GM12878 (cell line): ENCODE measurements around the gene IGF1R. TPM values are rescaled to one million over a fixed set of nuclear protein-coding genes. Genes with fewer than 3 reads are reported as not detected.

Experiments used
- ATAC-seq: fragments of 200-7000 bp; cut with Tn5 transposase; 3 replicates; pipeline ENCODE4 v1.9.1; 2020; ENCODE audit warnings: mild to moderate bottlenecking, moderate library complexity
- BruUV-seq: library from RNA; stranded (reverse); fragments of 400-500 nt; replicated peaks from 2 replicates; lab custom pipeline; 2021; lab: Mats Ljungman, UMichigan
- CTCF ChIA-PET: fragments of 300-600 bp; sonication (Branson Sonifier 250); formaldehyde crosslinking; extraction: SDS; loops from one replicate; lab custom pipeline; 2021; ENCODE audit warnings: inconsistent platforms; lab: Yijun Ruan, JAX
- POLR2A ChIA-PET: fragments of 350-600 bp; formaldehyde crosslinking; extraction: SDS; loops from one replicate; lab custom pipeline; 2021; ENCODE audit warnings: inconsistent platforms; lab: Charles Lee
- RAD21 ChIA-PET: fragments of 300-600 bp; sonication (Branson Sonifier 250); formaldehyde crosslinking; loops from one replicate; lab custom pipeline; 2023; ENCODE audit warnings: antibody characterized with exemption; ENCODE audit not compliant: unreplicated experiment; lab: Charles Lee
- SMC1A ChIA-PET: fragments of 300-600 bp; sonication (Branson Sonifier 250); formaldehyde crosslinking; loops from one replicate; lab custom pipeline; 2023; ENCODE audit not compliant: unreplicated experiment, uncharacterized antibody; lab: Charles Lee
- DNase-seq: peaks from one replicate; pipeline ENCODE4 v3.0.0-alpha.2; 2011; ENCODE audit warnings: low read depth, low spot score
- FAIRE-seq: peaks from 3 replicates; lab custom pipeline; 2011; peaks lifted over from hg19 to GRCh38; lab: Jason Lieb, UNC
- H2AFZ ChIP-seq: 2 replicates; pipeline ENCODE4 v1.6.0; 2011; ENCODE audit warnings: low read depth, low read length, control low read depth; ENCODE audit not compliant: control insufficient read depth
- H3K27ac ChIP-seq: 2 replicates; pipeline ENCODE4 v1.5.1; 2011; ENCODE audit warnings: control low read depth; ENCODE audit not compliant: control insufficient read depth, insufficient read depth
- H3K27me3 ChIP-seq, 2 experiments: replicated peaks in 1 of 2; 2 replicates each; pipeline versions ENCODE4 v1.6.0 to v1.6.1; 2011; ENCODE audit warnings: low read length in 1 of 2; ENCODE audit not compliant: control insufficient read depth in 2 of 2, insufficient read depth in 2 of 2
- H3K36me3 ChIP-seq, 2 experiments: 2 replicates each; pipeline ENCODE4 v1.5.1; 2011; ENCODE audit warnings: low read length in 1 of 2; ENCODE audit not compliant: control insufficient read depth in 2 of 2, insufficient read depth in 2 of 2
- H3K4me1 ChIP-seq: 2 replicates; pipeline ENCODE4 v1.6.1; 2011; ENCODE audit warnings: mild to moderate bottlenecking, low read length, moderate library complexity, mixed read lengths; ENCODE audit not compliant: control insufficient read depth, insufficient read depth
- H3K4me2 ChIP-seq: 2 replicates; pipeline ENCODE4 v1.6.0; 2011; ENCODE audit warnings: control low read depth; ENCODE audit not compliant: control insufficient read depth, insufficient read depth
- H3K4me3 ChIP-seq: fragments of 200-600 bp; sonication (generic); 2 replicates; pipeline ENCODE4 v1.5.1; 2016
- H3K79me2 ChIP-seq: 2 replicates; pipeline ENCODE4 v1.6.0; 2011; ENCODE audit warnings: low read length; ENCODE audit not compliant: control insufficient read depth, insufficient read depth
- H3K9ac ChIP-seq: 2 replicates; pipeline ENCODE4 v1.8.0; 2011; ENCODE audit warnings: low read length, control low read depth, mixed read lengths; ENCODE audit not compliant: control insufficient read depth, insufficient read depth
- H3K9me3 ChIP-seq: replicated peaks from 3 replicates; pipeline ENCODE4 v1.5.1; 2011; ENCODE audit warnings: mild to moderate bottlenecking, low read length; ENCODE audit not compliant: control insufficient read depth, insufficient read depth
- H4K20me1 ChIP-seq: 2 replicates; pipeline ENCODE4 v1.6.0; 2011; ENCODE audit not compliant: control insufficient read depth, insufficient read depth
- BCL11A ChIP-seq: IDR thresholded peaks from 2 replicates; pipeline ENCODE4 v1.6.1; 2011; ENCODE audit warnings: low read depth, low read length
- GABPA ChIP-seq: IDR thresholded peaks from 2 replicates; pipeline ENCODE4 v1.6.1; 2014; ENCODE audit warnings: antibody characterized with exemption, low read depth, mild to moderate bottlenecking, inconsistent platforms
- HDGF ChIP-seq: fragments of 450-650 bp; IDR thresholded peaks from 2 replicates; pipeline ENCODE4 v1.6.1; 2016; ENCODE audit warnings: antibody characterized with exemption
- MTA3 ChIP-seq: IDR thresholded peaks from 2 replicates; pipeline ENCODE4 v1.6.1; 2012; ENCODE audit warnings: low read length, inconsistent platforms, borderline replicate concordance
- NR2C1 ChIP-seq: fragments of 450-650 bp; IDR thresholded peaks from 2 replicates; pipeline ENCODE4 v1.6.1; 2017; ENCODE audit warnings: antibody characterized with exemption, mild to moderate bottlenecking, moderate library complexity
- RB1 ChIP-seq: fragments of 450-650 bp; formaldehyde crosslinking; IDR thresholded peaks from 2 replicates; pipeline ENCODE4 v1.6.1; 2017; ENCODE audit warnings: mild to moderate bottlenecking, borderline replicate concordance
- ZSCAN29 ChIP-seq: fragments of 450-650 bp; IDR thresholded peaks from 2 replicates; pipeline ENCODE4 v1.6.1; 2017; ENCODE audit warnings: mild to moderate bottlenecking, moderate library complexity
- WGBS: methylation state at CpG from one replicate; pipeline ENCODE4 v1.1.6; 2016; ENCODE audit warnings: low lambda C conversion rate; ENCODE audit not compliant: insufficient replicate concordance, insufficient coverage; ENCODE audit errors: missing lambda C conversion rate; 5-methylcytosine and 5-hydroxymethylcytosine counted together
- in situ Hi-C: fragments of 300-500 bp; cut with MboI; formaldehyde crosslinking; loops from 9 replicates; pipeline ENCODE4 v1.14.3; 2018; ENCODE audit warnings: mixed read lengths
- intact Hi-C: fragments of 100-400 bp; cut with micrococcal nuclease; formaldehyde crosslinking; loops from one replicate; pipeline ENCODE4 v1.14.2; 2022; ENCODE audit not compliant: unreplicated experiment
- polyA plus RNA-seq, 11 experiments: library from polyadenylated mRNA; depleted of rRNA in 4 of 11; unstranded in 6 of 11; stranded (reverse) in 5 of 11; fragments of >200 nt; fragmentation: Nextera tagmentation in 4 of 11; fragmentation: Illumina TruSeq in 1 of 11; extraction: Ambion mirVana in 4 of 11; extraction: Trizol in 1 of 11; gene quantifications; 1 replicate in 1 of 11; 2 replicates in 10 of 11; pipeline versions ENCODE4 v1.2.1 to v1.2.3, GENCODE V29; 2011 to 2016; ENCODE audit warnings: inconsistent platforms in 2 of 11, missing spikeins in 2 of 11, low read depth in 1 of 11
- total RNA-seq, 4 experiments: library from RNA; depleted of rRNA in 3 of 4; stranded (reverse); fragments of >200 nt in 3 of 4; fragmentation: Illumina TruSeq in 1 of 4; extraction: Trizol in 1 of 4; gene quantifications; 2 replicates each; pipeline versions ENCODE4 v1.2.1 to v1.2.3, GENCODE V29; 2013 to 2021
- TF ChIP-seq, protein P1 (sequence below): fragments of 450-650 bp; formaldehyde crosslinking; IDR thresholded peaks from 2 replicates; pipeline ENCODE4 v1.5.0; 2022; ENCODE audit warnings: mild to moderate bottlenecking, missing genetic modification characterization
- TF ChIP-seq, protein P2 (sequence below): fragments of 450-650 bp; IDR thresholded peaks from 2 replicates; pipeline ENCODE4 v1.6.1; 2017; ENCODE audit warnings: mild to moderate bottlenecking, moderate library complexity

The IGF1R gene
- total and polyA plus RNA-seq, 10 of the 15 experiments (the other 5 are each of a cell fraction or from before 2014, with no cell fraction given): 0.03 to 2.7 (median 0.66) TPM

DNA sequence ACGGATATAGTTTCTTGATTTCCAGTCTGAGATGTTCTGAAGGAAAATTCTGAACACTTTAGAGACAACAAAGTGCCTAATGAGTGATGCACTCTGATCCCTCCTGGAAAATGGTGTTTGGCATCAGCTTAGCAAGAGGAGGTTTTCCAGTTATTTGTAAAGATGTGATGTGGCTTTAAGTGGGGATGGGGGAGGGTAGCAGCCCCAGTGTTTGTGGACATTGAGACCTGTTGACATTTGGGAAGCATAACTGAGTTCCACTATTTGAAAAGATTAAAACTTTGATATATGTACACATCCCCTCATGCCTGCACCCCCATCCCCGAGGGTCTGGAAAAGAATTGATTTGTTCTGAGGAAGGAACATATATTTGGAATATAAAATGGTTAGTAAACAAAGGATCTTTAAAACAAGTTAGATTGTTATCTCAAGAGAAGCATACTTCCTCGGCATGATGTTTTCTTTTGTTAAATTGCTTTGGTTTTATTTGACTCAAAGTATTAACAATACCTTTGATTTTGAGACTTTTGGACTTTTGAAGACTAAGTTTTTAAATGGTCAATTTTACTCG lies 6.5 kb downstream of the IGF1R start:
- WGBS: 24% methylated on average over 4 of the region's 4 CpGs
- H2AFZ ChIP-seq: no peak overlapping the region
- H4K20me1 ChIP-seq: no peaks in the 10 kb centered on the region
- in situ Hi-C loops (loop anchor here (5.0 to 10.0 kb wide), 3 partner anchors 138 to 420 kb away; no protein-coding TSS in a partner anchor), intact Hi-C loops (loop anchor here (5.0 kb wide), 1 partner anchor 122 kb away; no protein-coding TSS in a partner anchor)
- H3K4me3 ChIP-seq: no peak overlapping the region
- no peak for TF ChIP-seq ZSCAN29
- no peak for TF ChIP-seq GABPA
- no peak for TF ChIP-seq BCL11A
- DNase-seq: no peak
- BruUV-seq: no TSS peak
- H3K9ac ChIP-seq: no peak overlapping the region
- H3K9me3 ChIP-seq: no peaks in the 10 kb centered on the region; the same call in 2 of the 3 replicates
- H3K27ac ChIP-seq: no peak overlapping the region
- ChIA-PET POLR2A (no interaction called here), CTCF (interaction anchor here (0.7 to 0.9 kb wide), 2 partner anchors 9 to 260 kb away, joined by 3 read pairs; no protein-coding TSS in a partner anchor), RAD21 (no interaction called here), SMC1A (no interaction called here)
- no peaks in the 10 kb centered on the region; the same call in 1 of the 2 replicates for H3K4me1 ChIP-seq
- ATAC-seq: no peak
- no peak for FAIRE-seq
- no peaks in the 10 kb centered on the region for H3K79me2 ChIP-seq
- H3K4me2 ChIP-seq: no peak overlapping the region
- H3K36me3 ChIP-seq: no peaks in the 10 kb centered on the region
- peaks cover 12 to 22% of the 10 kb centered on the region in 2 experiments for H3K27me3 ChIP-seq

DNA sequence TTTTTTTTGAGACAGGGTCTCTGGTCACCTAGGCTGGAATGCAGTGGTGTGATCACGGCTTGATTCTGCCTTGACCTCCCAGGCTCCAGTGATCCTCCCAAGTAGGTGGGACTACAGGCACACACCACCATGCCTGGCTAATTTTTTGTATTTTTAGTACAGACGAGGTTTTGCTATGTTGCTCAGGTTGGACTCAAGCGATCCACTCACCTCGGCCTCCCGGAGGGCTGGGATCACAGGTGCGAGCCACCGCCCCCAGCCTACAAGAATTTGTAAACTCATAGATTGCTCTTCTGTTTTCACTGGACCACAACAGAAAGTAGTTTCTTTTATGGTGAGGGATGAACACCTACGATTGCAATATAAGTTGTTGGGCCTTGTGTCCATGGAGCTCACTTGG lies 7.4 kb downstream of the IGF1R start:
- H3K9me3 ChIP-seq: no peaks in the 10 kb centered on the region; the same call in 2 of the 3 replicates
- no peak overlapping the region for H3K4me3 ChIP-seq
- ATAC-seq (no peak), FAIRE-seq (no peak), DNase-seq (no peak)
- no peak overlapping the region for H3K9ac ChIP-seq
- H3K4me2 ChIP-seq: no peak overlapping the region
- in situ Hi-C loops: loop anchor here (5.0 to 10.0 kb wide), 3 partner anchors 138 to 419 kb away; no protein-coding TSS in a partner anchor
- no TSS peak for BruUV-seq
- no peaks in the 10 kb centered on the region for H3K36me3 ChIP-seq
- H2AFZ ChIP-seq: no peak overlapping the region
- H3K79me2 ChIP-seq: no peaks in the 10 kb centered on the region
- H4K20me1 ChIP-seq: no peaks in the 10 kb centered on the region
- no peaks in the 10 kb centered on the region for H3K4me1 ChIP-seq
- intact Hi-C loops: loop anchor here (5.0 kb wide), 1 partner anchor 122 kb away; no protein-coding TSS in a partner anchor
- H3K27ac ChIP-seq: no peak overlapping the region
- ChIA-PET CTCF (interaction anchor here (0.7 to 1.1 kb wide), 2 partner anchors 26 to 259 kb away, joined by 3 to 4 read pairs; no protein-coding TSS in a partner anchor), POLR2A (no interaction called here), SMC1A (no interaction called here), RAD21 (no interaction called here)
- 46% methylated on average over 8 of the region's 8 CpGs for WGBS
- H3K27me3 ChIP-seq: peaks cover 4 to 14% of the 10 kb centered on the region in 2 experiments
- TF ChIP-seq RB1: no peak
- TF ChIP-seq, protein P1, sequence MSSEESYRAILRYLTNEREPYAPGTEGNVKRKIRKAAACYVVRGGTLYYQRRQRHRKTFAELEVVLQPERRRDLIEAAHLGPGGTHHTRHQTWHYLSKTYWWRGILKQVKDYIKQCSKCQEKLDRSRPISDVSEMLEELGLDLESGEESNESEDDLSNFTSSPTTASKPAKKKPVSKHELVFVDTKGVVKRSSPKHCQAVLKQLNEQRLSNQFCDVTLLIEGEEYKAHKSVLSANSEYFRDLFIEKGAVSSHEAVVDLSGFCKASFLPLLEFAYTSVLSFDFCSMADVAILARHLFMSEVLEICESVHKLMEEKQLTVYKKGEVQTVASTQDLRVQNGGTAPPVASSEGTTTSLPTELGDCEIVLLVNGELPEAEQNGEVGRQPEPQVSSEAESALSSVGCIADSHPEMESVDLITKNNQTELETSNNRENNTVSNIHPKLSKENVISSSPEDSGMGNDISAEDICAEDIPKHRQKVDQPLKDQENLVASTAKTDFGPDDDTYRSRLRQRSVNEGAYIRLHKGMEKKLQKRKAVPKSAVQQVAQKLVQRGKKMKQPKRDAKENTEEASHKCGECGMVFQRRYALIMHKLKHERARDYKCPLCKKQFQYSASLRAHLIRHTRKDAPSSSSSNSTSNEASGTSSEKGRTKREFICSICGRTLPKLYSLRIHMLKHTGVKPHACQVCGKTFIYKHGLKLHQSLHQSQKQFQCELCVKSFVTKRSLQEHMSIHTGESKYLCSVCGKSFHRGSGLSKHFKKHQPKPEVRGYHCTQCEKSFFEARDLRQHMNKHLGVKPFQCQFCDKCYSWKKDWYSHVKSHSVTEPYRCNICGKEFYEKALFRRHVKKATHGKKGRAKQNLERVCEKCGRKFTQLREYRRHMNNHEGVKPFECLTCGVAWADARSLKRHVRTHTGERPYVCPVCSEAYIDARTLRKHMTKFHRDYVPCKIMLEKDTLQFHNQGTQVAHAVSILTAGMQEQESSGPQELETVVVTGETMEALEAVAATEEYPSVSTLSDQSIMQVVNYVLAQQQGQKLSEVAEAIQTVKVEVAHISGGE (CRISPR knock-in tag): no peak
- TF ChIP-seq, protein P2, sequence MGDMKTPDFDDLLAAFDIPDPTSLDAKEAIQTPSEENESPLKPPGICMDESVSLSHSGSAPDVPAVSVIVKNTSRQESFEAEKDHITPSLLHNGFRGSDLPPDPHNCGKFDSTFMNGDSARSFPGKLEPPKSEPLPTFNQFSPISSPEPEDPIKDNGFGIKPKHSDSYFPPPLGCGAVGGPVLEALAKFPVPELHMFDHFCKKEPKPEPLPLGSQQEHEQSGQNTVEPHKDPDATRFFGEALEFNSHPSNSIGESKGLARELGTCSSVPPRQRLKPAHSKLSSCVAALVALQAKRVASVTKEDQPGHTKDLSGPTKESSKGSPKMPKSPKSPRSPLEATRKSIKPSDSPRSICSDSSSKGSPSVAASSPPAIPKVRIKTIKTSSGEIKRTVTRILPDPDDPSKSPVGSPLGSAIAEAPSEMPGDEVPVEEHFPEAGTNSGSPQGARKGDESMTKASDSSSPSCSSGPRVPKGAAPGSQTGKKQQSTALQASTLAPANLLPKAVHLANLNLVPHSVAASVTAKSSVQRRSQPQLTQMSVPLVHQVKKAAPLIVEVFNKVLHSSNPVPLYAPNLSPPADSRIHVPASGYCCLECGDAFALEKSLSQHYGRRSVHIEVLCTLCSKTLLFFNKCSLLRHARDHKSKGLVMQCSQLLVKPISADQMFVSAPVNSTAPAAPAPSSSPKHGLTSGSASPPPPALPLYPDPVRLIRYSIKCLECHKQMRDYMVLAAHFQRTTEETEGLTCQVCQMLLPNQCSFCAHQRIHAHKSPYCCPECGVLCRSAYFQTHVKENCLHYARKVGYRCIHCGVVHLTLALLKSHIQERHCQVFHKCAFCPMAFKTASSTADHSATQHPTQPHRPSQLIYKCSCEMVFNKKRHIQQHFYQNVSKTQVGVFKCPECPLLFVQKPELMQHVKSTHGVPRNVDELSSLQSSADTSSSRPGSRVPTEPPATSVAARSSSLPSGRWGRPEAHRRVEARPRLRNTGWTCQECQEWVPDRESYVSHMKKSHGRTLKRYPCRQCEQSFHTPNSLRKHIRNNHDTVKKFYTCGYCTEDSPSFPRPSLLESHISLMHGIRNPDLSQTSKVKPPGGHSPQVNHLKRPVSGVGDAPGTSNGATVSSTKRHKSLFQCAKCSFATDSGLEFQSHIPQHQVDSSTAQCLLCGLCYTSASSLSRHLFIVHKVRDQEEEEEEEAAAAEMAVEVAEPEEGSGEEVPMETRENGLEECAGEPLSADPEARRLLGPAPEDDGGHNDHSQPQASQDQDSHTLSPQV: no peak
- TF ChIP-seq HDGF: no peak
- TF ChIP-seq MTA3: no peak
- TF ChIP-seq NR2C1: no peak
